ENCODE data around the gene PLEKHA8.
"Not testable (repeated sequence)": the region's sequence is repeated elsewhere in the genome, so short reads cannot be mapped to it uniquely, and the experiment has no call there.

Gene PLEKHA8

DNA sequence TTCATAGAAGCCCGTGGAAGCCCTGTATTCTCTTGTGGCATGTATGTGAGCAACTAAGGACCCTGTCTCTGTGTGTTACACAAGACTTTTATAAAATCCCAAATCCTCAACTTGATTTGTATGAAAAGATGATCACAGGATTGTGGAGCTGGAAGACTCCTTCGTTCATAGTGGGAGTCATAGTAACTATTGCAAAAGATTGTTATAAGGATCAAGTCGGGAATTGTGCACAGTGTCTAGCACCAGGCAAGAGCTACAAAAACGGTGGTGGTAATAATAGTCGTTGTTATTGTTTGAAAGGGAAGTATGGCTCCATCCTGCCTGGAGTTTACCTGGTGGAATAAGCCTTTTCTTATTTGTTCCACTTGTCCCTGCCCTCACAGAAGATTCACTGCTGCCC is 63.8 kb downstream of the PLEKHA8 start:
- no peaks in the 10 kb centered on the region for H3K4me1 Mint-ChIP-seq
- H3K4me3 Mint-ChIP-seq: no peak overlapping the region
- no peak overlapping the region for H3K27ac Mint-ChIP-seq
- no peaks in the 10 kb centered on the region for H3K27me3 Mint-ChIP-seq
- H3K36me3 Mint-ChIP-seq: peaks cover 9% of the 10 kb centered on the region
- H3K9me3 Mint-ChIP-seq: no peaks in the 10 kb centered on the region

- no peak overlapping the region for H3K27ac Mint-ChIP-seq
- H3K36me3 Mint-ChIP-seq: peaks cover 11% of the 10 kb centered on the region
- H3K9me3 Mint-ChIP-seq: peaks cover 7% of the 10 kb centered on the region
- no peaks in the 10 kb centered on the region for H3K4me1 Mint-ChIP-seq
- no peaks in the 10 kb centered on the region for H3K27me3 Mint-ChIP-seq
- no peak overlapping the region for H3K4me3 Mint-ChIP-seq
Observed at GRCh38 chr7:30093420-30093952, 65.3 kb downstream of the PLEKHA8 start.

- H3K27ac Mint-ChIP-seq, H3K27me3 Mint-ChIP-seq: not testable (repeated sequence)
Observed at GRCh38 chr7:30098599-30098998, 70.4 kb downstream of the PLEKHA8 start.

GRCh38 chr7:30102281-30102680 is 74.1 kb downstream of the PLEKHA8 start:
- H3K4me1 Mint-ChIP-seq: no peaks in the 10 kb centered on the region
- no peak overlapping the region for H3K27ac Mint-ChIP-seq

More at GRCh38 chr7:30098599-30098998, 70.4 kb downstream of the PLEKHA8 start:
- H3K36me3 Mint-ChIP-seq, H3K4me1 Mint-ChIP-seq, H3K9me3 Mint-ChIP-seq, H3K4me3 Mint-ChIP-seq: not testable (repeated sequence)

GRCh38 chr7:30104157-30104556 is 75.9 kb downstream of the PLEKHA8 start:
- Mint-ChIP-seq H3K36me3 (peaks cover 4% of the 10 kb centered on the region), H3K27me3 (no peaks in the 10 kb centered on the region), H3K9me3 (no peaks in the 10 kb centered on the region), H3K27ac (no peak overlapping the region), H3K4me3 (no peak overlapping the region), H3K4me1 (no peaks in the 10 kb centered on the region)

More at GRCh38 chr7:30102281-30102680, 74.1 kb downstream of the PLEKHA8 start:
- Mint-ChIP-seq H3K36me3 (peaks cover 4% of the 10 kb centered on the region), H3K4me3 (no peak overlapping the region), H3K9me3 (peaks cover 4% of the 10 kb centered on the region), H3K27me3 (no peaks in the 10 kb centered on the region)

DNA sequence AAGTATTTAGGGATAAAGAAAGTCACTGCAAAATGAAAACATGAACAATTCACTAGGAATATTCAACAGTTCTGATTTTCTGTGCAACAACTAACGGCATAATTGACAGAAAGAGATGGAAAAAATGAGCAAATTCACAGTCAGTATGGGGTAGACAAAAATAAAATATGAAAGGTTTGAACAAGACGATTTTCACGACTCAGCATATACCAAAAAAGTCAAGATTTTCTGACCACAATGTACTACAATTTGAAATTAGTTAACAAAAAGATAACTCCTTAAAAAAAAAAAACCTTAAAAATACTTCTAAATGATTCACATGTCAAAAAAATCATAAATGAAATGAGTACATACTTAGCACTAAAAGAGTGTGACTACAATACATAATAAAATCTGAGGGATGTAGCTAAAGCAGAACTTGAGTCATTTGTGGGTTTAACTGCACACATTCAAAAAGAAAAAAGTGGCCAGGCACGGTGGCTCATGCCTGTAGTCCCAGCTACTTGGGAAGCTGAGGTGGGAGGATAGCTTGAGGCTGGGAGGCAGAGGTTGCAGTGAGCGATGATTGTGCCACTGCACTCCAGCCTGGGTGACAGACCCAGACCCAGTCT is 84.0 kb downstream of the PLEKHA8 start:
- no peaks in the 10 kb centered on the region for H3K27me3 Mint-ChIP-seq
- no peak overlapping the region for H3K27ac Mint-ChIP-seq
- H3K9me3 Mint-ChIP-seq: peaks cover 15% of the 10 kb centered on the region
- peaks cover 13% of the 10 kb centered on the region for H3K36me3 Mint-ChIP-seq
- H3K4me3 Mint-ChIP-seq: no peak overlapping the region
- peaks cover 9% of the 10 kb centered on the region for H3K4me1 Mint-ChIP-seq

GRCh38 chr7:30113144-30113543 is 84.9 kb downstream of the PLEKHA8 start:
- H3K36me3 Mint-ChIP-seq: peaks cover 13% of the 10 kb centered on the region
- H3K27ac Mint-ChIP-seq: no peak overlapping the region
- peaks cover 9% of the 10 kb centered on the region for H3K4me1 Mint-ChIP-seq
- H3K9me3 Mint-ChIP-seq: peaks cover 15% of the 10 kb centered on the region
- no peaks in the 10 kb centered on the region for H3K27me3 Mint-ChIP-seq
- H3K4me3 Mint-ChIP-seq: no peak overlapping the region

DNA sequence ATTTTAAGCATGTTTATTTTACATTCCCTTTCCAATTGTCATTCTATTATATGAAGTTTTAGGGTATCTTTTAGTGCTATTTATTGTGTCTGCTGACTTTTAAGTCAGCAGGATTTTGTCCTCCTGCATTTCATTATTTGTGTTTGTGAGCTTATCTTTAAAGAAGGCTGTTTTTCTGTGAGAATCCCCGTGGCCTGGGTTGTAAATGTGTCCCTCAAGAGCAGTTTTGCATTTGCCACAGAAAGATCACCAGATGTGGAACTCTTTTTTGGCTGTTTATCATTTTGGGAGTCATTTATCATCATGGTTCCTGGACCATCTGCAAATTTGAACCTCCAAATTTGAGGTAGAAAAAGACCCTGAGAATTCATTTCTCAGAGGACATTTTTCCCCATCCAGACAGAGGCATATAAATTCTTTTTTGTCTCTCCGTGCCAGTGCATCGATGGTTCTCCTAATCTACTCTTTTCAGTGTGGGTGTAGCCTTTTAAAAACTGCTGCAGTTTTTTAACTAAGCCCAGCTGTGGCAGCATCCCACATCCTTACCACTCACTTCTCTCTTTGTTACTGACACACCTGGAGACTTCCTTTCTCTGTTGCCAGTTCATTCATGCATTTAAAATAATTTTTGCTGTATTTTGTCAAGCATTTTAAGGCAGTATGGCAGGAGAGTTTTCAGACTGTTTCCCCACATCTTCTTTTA is 86.5 kb downstream of the PLEKHA8 start:
- H3K9me3 Mint-ChIP-seq: peaks cover 15% of the 10 kb centered on the region
- H3K27me3 Mint-ChIP-seq: no peaks in the 10 kb centered on the region
- peaks cover 9% of the 10 kb centered on the region for H3K4me1 Mint-ChIP-seq
- no peak overlapping the region for H3K4me3 Mint-ChIP-seq
- peaks cover 11% of the 10 kb centered on the region for H3K36me3 Mint-ChIP-seq
- H3K27ac Mint-ChIP-seq: no peak overlapping the region

- Mint-ChIP-seq H3K4me1 (peaks cover 9% of the 10 kb centered on the region), H3K9me3 (peaks cover 15% of the 10 kb centered on the region), H3K27me3 (no peaks in the 10 kb centered on the region), H3K4me3 (no peak overlapping the region), H3K36me3 (peaks cover 9% of the 10 kb centered on the region), H3K27ac (no peak overlapping the region)
Observed at GRCh38 chr7:30115709-30116297, 87.6 kb downstream of the PLEKHA8 start.

DNA sequence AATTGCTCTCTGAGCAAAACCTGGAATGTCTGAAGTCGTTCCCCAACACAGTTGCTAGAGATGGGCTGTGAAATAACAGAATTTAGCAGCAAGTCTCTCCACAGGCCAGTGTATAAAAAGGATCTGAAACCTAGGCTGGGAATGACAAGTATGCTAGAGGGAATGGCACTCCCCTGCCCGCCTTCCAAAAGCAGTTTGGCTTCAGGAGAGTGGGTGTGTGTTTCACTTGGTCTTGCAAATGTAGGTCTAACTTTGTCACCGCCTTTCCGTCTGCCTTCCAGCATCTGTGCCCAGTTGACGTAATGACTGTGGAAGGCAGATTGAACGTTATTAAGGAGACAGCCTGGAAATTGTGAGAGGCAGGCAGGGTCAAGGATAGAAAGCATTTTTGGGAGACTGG is 88.6 kb downstream of the PLEKHA8 start:
- peaks cover 9% of the 10 kb centered on the region for H3K4me1 Mint-ChIP-seq
- H3K27ac Mint-ChIP-seq: no peak overlapping the region
- H3K36me3 Mint-ChIP-seq: peaks cover 10% of the 10 kb centered on the region
- H3K27me3 Mint-ChIP-seq: no peaks in the 10 kb centered on the region
- H3K4me3 Mint-ChIP-seq: no peak overlapping the region
- H3K9me3 Mint-ChIP-seq: peaks cover 14% of the 10 kb centered on the region

- Mint-ChIP-seq H3K9me3 (peaks cover 8% of the 10 kb centered on the region), H3K4me1 (peaks cover 9% of the 10 kb centered on the region), H3K27me3 (no peaks in the 10 kb centered on the region), H3K27ac (no peak overlapping the region), H3K4me3 (no peak overlapping the region), H3K36me3 (peaks cover 11% of the 10 kb centered on the region)
Observed at GRCh38 chr7:30117896-30118295, 89.7 kb downstream of the PLEKHA8 start.

DNA sequence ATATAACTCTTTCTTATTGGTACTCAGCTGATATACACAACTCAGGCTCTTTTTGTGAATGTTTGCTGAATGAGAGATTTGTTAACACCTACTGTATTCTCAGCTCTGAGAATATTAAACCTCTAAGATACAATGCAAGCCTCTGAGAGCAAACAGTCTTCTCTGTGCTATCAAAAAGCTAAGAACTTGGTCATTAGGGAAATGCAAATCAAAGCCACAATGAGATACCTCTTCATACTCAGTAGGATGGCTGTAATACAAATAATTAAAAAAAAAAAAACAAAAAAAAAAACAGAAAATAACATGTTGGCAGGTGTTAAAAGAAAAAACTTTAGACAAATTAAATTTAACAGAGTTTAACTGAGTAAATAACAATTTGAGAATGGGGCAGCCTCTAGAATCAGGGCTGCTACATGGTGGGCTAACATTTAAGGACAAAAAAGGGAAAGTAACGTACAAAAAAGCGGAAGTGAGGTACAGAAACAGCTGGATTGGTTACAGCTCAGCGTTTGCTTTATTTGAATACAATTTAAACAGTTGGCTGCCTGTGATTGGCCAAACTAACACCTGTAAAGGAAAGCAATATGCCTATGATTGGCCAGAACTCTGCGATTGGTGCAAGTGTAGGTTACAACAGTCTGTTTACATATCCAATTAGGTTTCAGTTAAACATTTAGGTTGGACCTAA is 91.8 kb downstream of the PLEKHA8 start:
- Mint-ChIP-seq H3K27ac (no peak overlapping the region), H3K4me3 (no peak overlapping the region), H3K4me1 (peaks cover 1% of the 10 kb centered on the region), H3K36me3 (peaks cover 4% of the 10 kb centered on the region), H3K27me3 (no peaks in the 10 kb centered on the region), H3K9me3 (no peaks in the 10 kb centered on the region)

DNA sequence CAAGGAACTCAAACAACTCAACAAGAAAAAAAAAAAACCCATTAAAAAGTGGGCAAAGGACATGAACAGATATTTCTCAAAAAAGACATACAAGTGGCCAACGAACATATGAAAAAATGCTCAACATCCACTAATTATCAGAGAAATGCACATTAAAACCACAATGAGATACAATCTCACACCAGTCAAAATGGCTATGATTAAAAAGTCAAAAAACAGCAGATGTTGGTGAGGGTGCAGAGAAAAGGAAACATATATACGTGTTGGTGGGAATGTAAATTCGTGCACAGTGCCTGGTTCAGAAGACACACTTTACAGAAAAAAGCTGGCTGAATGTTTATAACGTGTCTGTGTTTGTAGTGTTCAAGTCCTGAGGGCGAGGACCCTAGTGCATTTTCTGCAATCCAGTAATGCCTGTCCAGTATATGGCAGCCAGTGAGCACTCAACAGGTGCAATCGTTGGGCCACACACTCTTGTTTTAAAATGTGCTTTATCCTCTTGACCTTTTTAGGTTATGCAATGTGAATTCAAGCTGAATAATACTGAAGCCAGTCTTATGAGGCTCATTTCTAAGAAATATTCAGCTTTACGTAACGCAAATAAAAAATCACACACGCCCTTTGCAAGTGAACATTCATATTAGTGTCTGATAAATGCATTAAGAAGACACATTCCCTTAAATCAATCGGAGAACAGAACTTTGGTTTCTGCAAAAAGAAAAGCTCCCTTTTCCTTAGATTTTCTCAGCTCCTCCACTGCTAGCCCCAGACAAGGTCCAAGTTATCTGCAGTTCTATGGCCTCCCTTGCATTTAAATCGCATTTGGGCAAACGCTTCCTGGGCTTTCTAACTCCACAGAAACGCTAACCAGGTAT is 105.8 kb downstream of the PLEKHA8 start:
- no peaks in the 10 kb centered on the region for H3K27me3 Mint-ChIP-seq
- peaks cover 6% of the 10 kb centered on the region for H3K4me1 Mint-ChIP-seq
- peak overlapping the region; percentile 83 for H3K4me3 Mint-ChIP-seq
- H3K27ac Mint-ChIP-seq: peak overlapping the region; percentile 70
- no peaks in the 10 kb centered on the region for H3K9me3 Mint-ChIP-seq
- H3K36me3 Mint-ChIP-seq: peaks cover 3% of the 10 kb centered on the region

DNA sequence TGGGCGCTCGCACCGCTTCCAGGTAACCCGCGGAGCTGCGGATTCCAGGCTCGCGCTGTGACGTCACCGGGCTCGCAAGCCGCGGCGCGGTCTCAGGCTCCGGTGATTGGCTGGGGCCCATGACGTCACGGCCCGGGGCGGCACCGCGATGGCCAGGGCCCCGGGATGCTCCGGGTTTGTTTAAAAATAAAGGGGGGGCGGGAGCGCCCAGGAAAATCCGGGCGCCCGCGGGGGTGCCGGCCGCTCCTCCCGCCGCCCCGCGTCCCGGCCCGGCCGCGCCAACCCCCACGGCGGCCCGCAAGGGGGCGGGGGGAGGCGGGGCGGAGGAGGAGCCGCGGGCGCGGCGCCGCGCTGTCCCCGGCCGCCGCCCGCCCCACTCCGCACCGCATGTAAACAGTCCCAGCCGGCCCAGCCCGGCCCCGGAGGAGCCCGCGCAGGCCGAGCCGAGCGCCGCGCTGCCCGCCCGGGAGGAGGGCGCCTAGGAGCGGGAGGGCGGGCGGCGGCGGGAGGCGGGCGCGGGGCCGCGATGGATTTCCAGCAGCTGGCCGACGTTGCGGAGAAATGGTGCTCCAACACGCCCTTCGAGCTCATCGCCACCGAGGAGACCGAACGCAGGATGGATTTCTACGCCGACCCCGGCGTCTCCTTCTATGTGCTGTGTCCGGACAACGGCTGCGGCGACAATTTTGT is 106.5 kb downstream of the PLEKHA8 start, which contains the start of gene MTURN:
MTURN (plus strand) TSS at position 376 of the 690 bp plus-strand sequence; CDS start at position 527, 151 bp downstream.
- Mint-ChIP-seq H3K9me3 (no peaks in the 10 kb centered on the region), H3K27me3 (no peaks in the 10 kb centered on the region), H3K36me3 (no peaks in the 10 kb centered on the region), H3K4me1 (peaks cover 6% of the 10 kb centered on the region), H3K27ac (peak within 1 kb of the TSS; percentile 83), H3K4me3 (peak within 1 kb of the TSS; percentile 92)

Measured in activated naive CD4-positive, alpha-beta T cell treated with anti-CD3 and anti-CD28 coated beads, Interleukin-2, amount 50 U/mL, for 24 hours (primary cell).